CD4-positive, alpha-beta T cell treated with Interleukin-12 subunit alpha and Interleukin-12 subunit beta, for 1 hour (primary cell): ENCODE measurements around the gene OARD1.
A peak's percentile ranks its signal among the peaks of the same experiment; 100 is the strongest.
"Not testable (repeated sequence)": the region's sequence is repeated elsewhere in the genome, so short reads cannot be mapped to it uniquely, and the experiment has no call there.

Source experiments
- DNase-seq: peaks from one replicate; pipeline ENCODE4 v3.0.0-alpha.2; 2020

OARD1 gene

GRCh38 chr6:41071923-41072835 lies at the start of gene OARD1:
Gene OARD1, minus strand, starts transcription at chr6:41072356. Its CDS starts 722 bp downstream, at chr6:41071634.
- DNase-seq: peak; percentile 100

- DNase-seq: no peak
These were observed 47.9 kb upstream of the OARD1 start for GRCh38 chr6:41120058-41120457.

DNA sequence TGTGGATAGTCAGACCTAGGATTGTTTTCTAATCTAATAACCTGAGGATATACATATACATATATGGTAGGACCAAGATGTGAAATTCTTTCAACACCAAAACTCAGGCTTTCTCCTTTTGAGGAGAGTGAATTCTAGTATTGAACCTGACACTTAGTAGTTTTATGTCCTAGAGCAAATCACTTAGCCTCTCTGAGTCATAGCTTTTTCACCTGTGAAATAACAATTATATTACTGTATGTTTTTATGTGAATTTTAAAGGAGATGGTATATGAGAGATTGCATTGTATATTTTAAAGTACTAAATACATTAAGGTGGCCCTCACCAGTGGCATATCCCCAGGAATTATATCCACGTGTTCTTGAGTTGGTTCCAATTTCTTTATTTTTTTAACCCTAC lies 47.4 kb upstream of the OARD1 start:
- DNase-seq: no peak

DNA sequence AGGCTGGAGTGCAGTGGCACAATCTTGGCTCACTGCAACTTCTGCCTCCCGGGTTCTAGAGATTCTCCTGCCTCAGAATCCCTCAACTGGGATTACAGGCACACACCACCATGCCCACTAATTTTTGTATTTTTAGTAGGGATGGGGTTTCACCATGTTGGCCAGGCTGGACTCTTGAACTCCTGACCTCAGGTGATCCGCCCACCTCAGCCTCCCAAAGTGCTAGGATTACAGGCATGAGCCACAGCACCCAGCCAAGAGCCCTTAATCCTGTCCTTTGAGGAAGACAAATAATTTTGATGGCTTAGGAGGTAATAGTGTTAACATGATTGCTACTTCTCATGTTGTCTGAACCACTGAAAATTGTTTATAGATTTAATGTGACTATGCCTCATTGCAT lies 42.9 kb upstream of the OARD1 start:
- not testable (repeated sequence) for DNase-seq

GRCh38 chr6:41111017-41111416 lies 38.9 kb upstream of the OARD1 start:
- no peak for DNase-seq

- no peak for DNase-seq
These were observed 31.7 kb upstream of the OARD1 start for GRCh38 chr6:41103847-41104246.

GRCh38 chr6:41100871-41101287 lies 28.7 kb upstream of the OARD1 start:
- no peak for DNase-seq

GRCh38 chr6:41098366-41098765 lies 26.2 kb upstream of the OARD1 start:
- no peak for DNase-seq

GRCh38 chr6:41097467-41098090 lies 25.4 kb upstream of the OARD1 start:
- DNase-seq: no peak

DNA sequence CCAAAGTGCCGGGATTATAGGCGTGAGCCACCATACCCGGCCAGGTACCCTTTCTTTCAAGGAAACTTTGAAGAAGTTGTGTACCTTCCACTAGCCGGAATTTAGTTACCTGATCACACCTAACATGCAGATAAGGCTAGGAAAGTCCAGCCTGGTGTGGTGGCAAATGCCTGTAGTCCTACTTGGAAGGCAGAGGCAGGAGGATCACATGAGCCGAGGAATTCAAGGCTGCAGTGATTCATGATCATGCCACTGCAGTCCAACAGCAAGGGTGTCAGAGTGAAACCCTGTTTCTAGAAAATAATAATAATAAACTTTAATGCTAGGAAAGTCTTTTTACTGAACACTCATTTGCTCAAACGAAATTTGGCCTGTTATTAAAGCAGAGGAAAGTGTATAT lies 21.6 kb upstream of the OARD1 start:
- no peak for DNase-seq

DNA sequence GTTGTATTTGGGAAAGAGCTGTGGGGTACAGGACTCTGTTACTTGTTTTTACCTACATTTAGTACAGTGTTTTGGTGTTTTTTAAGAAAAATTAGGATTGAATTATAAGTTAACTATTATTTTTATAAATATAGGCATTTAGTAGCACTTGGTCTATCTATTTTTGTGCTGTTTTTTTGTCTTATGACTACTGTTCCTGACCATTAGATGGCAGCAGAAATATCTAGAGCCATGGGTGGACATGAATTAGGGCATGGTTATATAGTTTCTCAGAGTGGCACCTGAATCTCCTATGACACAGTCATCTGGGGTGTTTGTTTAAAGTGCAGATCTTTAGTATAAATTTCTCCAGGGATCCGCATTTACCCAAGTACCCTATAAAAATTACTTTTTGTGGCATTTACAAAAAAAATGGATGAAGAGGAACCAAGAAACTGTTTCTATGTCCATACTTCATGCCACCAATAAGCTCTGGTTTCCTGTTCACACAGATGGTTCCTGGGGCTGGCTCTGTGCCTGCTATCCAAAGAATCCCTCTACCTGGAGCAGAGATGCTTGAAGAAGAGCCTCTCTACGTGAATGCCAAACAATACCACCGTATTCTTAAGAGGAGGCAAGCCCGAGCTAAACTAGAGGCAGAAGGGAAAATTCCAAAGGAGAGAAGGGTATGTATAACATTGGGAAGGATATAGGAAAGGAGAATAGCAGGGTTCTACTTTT lies 20.4 kb upstream of the OARD1 start:
- DNase-seq: peak; percentile 11

GRCh38 chr6:41090841-41091761 lies 18.9 kb upstream of the OARD1 start:
- no peak for DNase-seq

DNA sequence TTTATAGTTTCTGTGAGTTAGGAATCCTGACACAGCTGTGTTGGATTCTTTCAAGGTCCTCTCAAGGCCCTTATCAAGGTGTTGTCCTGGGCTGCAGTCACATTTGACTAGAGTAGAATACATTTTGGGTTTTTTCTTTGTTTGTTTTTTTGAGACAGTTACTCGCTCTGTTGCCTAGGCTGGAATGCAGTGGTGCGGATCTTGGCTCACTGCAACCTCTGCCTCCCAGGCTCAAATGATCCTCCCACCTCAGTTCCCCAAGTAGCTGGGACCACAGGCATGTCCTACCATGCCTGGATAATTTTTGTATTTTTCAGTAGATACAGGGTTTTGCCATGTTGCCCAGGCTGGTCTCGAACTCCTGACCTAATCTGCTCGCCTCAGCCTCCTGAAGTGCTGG lies 16.3 kb upstream of the OARD1 start:
- DNase-seq: no peak

- DNase-seq: no peak
These were observed 13.0 kb upstream of the OARD1 start for GRCh38 chr6:41085182-41085581.

- DNase-seq: no peak
These were observed 10.9 kb upstream of the OARD1 start for GRCh38 chr6:41083072-41083471.

GRCh38 chr6:41080621-41081020 lies 8.5 kb upstream of the OARD1 start:
- DNase-seq: peak; percentile 49

DNA sequence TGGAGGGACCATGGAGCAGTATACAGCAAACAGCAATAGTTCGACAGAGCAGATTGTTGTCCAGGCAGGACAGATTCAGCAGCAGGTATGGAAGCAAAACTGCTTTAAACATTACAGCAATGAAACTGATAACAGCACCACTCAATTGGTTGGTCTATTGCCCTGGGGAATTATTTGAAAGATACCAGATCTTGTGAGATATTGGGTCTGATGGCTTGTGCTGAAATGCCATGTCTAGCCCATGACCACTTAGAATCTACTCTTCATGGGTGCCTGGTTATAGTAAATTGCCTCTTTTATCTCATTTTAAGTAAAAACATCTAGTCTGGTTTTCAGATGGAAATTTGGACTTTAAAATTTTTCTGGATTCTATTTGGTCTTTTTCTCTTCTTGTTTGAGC lies 6.9 kb upstream of the OARD1 start:
- no peak for DNase-seq

- DNase-seq: no peak
These were observed 5.9 kb upstream of the OARD1 start for GRCh38 chr6:41078101-41078500.

GRCh38 chr6:41077536-41077935 lies 5.4 kb upstream of the OARD1 start:
- no peak for DNase-seq

GRCh38 chr6:41075651-41076626 lies 3.8 kb upstream of the OARD1 start:
- DNase-seq: no peak
